CD4-positive, alpha-beta T cell treated with Interleukin-4 for 4 hours (primary cell): ENCODE measurements around the gene CACNA1C.
A peak's percentile ranks its signal among the peaks of the same experiment; 100 is the strongest.

Experiments used
- DNase-seq: peaks from one replicate; pipeline ENCODE4 v3.0.0-alpha.2; 2020

Gene CACNA1C

DNA sequence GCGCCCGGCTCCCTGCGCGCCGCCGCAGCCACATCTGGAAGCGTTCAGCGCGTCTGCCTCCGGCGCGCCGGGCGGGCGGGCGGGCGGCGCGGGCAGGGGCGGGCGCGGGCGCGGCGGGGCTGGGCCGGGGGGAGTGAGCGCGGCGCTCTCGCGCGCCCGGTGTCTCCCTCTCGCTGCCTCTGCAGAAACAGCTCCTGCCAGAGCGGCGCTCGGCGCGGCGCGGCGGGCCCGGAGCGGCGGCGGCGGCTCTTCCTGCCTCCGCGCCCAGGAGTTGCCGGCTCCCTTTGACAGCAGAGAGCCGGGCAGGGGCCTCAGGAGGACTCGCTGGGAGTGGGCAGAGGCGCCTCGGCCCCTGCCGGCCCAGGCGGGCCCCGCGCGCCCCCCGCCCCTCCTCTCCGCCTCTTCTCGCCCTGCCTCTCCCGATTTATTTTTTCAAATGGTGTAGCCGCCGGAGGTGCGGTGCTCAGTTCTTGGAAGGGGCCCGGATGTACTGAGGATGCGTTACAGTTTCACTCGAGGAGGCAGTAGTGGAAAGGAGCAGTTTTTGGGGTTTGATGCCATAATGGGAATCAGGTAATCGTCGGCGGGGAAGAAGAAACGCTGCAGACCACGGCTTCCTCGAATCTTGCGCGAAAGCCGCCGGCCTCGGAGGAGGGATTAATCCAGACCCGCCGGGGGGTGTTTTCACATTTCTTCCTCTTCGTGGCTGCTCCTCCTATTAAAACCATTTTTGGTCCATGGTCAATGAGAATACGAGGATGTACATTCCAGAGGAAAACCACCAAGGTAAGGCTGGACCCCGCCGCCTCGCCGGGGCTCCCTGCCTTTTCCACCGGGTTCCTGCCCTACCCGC is at the start of gene CACNA1C:
Gene CACNA1C, plus strand, starts transcription at position 162 of the 853 bp plus-strand sequence. Its CDS starts 576 bp downstream, at position 738.
- DNase-seq, result peak; percentile 14

DNA sequence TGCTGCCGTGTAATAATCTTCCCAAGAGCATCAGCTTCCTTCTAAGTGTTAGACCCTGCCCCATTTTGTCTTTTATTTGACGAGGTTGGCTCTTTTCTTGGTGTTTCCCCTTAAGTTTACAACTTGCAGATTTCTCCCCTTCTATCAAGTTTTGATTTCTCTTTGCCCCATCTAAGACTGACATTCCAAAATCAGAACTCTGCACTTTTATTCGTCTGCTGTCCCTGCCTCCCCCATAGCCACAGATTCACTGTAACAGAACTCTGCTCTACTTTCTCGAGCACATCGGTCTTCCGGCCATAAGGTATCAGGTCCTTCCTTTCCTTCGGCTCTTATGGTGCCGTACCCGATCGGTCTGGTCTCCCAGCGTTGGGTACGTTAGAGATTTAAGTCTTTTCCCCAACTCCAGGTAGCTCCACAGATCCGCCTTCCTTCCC is 49.1 kb upstream of the CACNA1C start:
- no peak for DNase-seq

DNA sequence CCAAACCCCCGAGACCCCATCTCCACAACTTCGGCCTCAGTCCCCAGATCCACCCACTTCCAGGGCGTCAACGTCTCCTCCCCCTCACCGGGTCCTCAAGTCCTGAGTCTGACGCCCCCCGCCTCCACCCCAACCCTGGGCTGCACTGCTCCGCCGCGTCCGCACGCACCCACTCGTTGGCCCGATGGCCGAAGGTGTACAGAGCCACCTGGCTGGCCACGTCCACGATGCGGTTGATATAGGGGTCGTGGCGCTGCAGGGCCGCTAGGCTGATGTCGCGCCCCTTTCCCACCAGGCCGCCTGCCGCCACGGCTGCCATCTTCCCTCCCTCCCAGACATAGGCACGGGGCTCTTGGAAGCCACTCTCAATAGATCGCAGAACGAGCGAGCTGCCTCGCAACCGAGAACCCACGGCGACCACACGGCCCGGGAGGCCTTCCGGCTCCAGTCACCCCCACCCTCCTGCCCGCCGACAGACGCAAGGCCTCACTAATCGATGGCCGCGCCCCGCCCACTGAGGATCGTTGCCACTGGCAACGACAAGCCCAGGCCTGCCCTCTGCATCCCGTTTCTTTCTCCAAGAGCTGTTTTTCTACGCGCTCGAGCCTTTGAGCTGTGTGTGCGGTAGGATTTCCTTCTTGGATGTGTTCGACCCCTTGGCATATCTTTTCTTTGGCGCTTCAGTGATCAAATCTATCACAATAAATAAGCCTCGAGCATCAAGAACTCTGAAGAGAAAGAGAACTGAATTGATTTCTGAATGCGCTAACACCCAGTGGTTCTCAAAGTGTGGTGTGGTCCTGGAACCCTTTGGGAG is 48.5 kb upstream of the CACNA1C start, which contains the start of gene DCP1B:
Gene DCP1B, minus strand, starts transcription at position 345 of the 817 bp plus-strand sequence. Its CDS starts 26 bp downstream, at position 319.
- peak; percentile 95 for DNase-seq

DNA sequence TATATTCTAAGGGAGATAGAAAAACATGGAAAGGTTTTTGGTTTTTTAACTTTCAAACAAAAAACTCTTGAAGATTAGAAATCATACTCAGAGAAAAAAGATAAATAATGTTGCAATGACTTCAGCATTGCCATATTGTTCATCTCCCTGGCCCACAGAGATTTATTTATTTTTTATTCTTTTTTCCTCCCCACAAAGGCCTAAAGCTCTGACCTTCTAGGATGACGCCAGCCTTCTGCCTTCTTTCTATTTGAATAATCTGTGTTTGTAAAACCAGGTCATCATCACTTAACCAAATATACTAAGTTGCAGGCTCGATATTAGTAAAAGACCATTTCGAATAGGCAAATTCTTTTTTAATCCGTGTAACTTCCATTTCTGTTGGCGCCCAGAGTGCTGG is 44.1 kb upstream of the CACNA1C start:
- DNase-seq, result no peak

DNA sequence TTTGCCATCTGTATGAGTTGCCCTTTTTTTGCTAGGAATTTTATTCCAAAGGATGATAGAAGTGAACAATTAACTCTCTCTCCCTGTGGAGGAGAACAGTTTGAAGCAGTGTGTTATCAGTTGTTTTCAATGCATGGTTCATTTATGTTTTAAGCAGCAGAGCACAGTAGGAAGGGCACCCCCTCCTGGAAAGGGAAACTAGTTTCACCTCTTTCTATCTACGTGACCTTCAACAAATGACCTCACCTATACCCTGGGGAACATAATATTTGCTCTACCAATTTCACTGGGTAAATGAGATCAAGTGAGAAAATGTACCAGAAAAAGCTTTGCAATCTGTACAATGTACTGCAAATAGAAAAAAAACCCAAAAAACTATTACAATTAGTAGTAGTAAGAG is 43.2 kb upstream of the CACNA1C start:
- DNase-seq, result peak; percentile 9

DNA sequence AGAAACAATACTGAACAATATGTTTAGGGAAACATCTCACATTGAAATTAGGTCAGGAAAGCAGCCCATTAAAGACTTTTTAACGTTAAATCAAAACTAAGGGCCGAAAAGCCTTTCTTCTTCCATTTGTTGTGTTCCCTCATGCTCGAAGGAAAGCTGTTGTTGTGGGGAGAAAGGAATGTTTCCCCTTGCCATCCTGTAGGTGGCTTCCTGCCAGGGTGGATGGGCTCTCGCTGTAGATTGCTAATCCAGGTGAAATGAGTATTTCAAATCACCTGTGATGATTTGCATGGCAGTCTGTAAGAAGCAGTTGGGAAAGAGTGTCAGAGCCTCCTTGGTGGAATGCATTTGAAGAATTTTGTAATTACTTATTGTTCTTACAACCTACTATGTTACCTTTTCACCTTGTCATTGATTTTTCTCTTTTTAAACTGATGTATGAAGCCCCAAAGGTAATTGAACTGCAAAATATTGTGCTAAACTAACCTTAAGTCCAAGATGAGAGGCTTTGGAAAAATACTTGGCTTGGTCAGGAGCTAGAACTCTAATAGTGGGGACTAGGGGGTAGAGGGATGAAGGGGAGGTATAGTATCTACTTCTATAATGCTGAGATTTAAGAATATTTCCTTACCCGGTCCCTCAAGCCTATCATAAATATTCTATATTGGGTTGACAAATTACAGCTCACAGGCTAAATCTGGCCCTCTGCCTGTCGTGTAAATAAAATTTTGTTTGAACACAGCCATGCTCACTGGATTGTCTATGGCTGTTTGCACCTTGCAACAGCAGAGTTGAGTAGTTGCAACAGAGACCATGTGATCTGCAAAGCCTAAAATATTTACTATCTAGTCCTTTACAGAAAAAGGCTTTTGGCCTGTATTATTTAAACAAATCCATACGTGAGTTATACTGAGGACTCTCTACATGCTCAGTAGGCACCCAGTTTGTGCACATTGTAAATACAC is 40.9 kb upstream of the CACNA1C start:
- no peak for DNase-seq

DNA sequence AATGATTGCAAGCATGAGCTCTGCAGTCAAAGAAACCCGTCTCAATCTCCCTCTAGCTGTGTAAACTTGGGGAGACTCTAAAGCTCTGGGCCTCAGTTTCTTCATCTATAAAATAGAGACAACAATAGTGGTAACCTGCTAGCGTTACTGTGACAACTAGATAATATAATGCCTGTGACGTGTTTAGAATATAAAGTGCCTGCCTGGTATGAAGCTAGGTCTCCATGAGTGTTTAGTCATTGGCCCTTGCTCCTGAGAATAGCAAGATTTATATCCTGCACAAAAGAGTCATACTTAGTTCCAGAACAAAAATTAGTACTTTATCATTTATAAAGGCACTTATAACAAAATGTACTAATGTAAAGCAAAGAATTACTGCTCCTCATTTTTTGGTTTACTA is 39.7 kb upstream of the CACNA1C start:
- DNase-seq, result no peak

DNA sequence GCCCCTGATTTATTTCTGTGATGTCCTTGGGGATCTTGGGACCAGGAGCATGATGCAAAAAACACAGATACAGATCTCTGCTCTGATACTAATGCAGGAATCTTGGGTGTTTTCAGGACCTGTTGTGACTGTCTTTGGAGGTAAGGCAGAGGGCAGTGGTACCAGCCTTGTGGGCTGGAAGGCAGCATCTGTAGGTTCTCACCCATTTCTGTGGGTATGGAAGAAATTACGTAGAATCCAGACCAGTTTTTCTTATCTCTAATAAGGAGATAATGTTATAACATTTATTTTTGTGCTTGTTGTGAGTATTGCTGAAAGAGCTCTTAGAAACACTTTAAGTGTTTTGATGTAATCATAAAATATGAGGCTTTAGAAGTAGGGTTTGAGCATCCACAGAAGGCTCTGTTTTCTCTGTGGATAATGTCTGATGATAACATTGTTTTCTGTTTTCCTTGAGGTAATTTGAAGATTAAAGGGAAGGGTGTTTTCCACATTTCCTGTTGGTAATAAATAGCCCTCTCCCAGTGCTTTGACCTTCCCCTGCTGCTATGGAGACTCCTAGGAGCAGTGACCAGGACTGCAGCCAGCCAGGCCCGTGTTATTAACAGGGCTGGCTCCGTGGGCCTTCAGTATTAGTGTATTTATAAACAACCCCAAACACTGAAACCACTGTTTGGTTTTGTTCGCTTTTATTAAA is 39.1 kb upstream of the CACNA1C start:
- DNase-seq, result no peak

DNA sequence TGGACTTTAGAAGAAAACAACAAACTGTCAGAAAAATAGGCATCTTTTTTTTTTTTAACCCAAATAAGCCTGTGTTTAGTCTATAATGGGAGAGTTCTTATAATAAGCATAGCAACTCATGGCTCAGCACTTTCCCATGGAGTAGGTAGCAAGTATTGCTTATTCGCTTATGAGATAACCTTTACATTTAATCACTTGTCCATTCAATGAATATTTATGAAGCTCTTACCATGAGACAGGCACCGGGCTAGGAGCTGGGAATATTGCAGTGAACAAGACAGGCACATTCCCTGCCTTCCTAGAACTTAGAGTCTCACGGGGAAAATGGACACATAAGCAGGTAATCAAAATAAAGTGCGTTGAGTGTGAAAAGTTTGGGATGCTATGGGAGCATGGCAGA is 38.6 kb upstream of the CACNA1C start:
- DNase-seq, result no peak

DNA sequence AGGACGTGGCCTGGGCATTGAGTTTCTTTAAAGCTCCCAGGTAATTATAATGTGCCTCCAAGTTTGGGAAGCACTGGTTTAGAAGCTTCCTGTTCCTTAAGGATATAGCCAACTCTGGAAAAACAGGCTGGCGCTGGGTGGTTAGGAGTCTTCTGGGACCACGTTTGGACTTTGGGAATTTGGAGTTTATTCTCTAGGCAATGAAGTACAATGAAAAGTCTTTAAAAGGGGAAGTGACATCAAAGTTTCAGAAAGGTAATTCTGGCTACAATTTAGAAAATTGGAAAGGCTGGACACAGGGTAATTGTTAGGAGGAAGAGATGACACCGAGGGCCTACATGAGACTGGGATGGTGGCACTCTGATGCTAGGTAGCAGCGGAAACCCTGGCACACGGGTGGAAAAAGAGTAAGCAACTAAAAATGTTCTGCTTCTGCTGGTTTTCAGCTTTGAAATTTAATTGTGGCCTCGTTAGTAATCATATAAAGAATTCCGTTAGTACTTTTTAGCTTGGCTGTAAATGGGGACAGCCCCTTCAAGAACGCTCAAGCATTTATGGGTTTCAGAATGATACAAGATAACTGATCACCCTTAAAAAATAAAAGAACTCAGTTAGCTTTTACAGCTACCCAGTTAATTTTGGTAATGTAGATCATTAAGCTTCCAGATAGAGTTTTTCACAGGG is 35.8 kb upstream of the CACNA1C start:
- no peak for DNase-seq

DNA sequence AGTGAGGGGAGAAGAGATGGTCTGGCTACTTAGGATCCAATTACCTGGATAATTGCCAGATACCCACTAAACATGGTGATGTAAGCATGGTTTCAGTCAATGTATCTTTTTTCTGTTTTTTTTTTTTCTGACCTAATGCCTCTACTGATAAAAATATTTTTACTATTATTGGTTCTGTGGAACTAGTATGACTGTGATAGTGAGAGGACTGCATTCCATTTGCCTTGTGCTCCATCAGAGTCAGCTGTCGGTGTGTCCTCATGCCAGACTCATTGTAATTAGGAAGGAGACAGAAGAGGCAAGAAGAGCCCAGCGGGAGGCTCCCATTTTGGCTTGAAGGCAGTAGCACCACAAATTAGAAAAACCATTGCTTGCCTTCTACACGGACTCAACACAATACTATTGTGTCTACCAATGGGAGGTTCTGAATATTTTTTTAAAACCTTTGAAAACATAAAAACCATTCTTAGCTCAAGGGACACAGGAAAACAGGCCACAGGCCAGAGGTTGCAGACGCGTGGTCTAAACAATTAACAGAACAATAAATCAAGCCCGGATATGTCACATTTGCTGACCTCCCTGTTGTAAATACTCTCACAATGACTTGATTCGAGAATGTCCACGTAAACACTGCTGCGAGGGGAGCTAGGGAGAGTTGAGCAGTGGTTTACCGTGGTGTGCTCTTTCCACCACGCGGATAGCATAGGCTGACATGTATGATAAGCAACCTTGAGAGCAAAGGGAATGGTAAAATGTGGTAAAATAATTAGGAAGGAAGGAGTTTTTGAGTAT is 35.0 kb upstream of the CACNA1C start:
- no peak for DNase-seq

DNA sequence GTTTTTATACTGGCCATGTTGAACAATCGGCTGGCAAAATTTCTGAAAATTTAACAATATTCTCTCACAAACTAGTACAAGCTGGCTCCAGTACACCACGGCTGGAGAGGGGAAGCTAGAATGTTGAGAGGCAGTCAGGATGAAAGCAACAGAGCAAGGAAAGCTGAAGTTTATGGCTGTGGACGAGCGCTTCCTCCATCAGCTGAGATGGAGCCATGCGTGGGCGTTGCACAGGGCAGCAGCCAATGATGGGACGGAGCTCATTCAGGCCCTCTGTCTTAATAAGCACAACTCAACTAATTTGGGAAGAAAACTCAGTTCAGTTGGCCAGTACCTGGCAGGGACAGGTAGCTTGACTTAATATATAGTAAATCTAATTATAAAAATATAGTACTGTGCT is 34.4 kb upstream of the CACNA1C start:
- no peak for DNase-seq

DNA sequence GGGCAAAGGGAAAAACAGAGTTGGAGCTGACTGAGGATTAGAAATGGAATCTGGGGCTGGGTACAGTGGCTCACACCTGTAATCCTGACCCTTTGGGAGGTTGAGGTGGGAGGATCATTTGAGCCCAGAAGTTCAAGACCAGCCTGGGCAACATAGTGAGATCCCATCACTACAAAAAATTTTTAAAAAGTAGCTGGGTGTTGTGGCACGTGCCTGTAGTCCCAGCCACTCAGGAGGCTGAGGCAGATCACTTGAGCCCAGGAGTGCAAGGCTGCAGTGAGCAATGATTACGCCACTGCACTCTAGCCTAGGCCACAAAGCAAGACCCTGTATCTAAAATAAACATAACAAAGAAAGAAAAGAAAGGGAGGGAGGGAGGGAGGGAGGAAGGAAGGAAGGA is 33.7 kb upstream of the CACNA1C start:
- DNase-seq, result no peak

DNA sequence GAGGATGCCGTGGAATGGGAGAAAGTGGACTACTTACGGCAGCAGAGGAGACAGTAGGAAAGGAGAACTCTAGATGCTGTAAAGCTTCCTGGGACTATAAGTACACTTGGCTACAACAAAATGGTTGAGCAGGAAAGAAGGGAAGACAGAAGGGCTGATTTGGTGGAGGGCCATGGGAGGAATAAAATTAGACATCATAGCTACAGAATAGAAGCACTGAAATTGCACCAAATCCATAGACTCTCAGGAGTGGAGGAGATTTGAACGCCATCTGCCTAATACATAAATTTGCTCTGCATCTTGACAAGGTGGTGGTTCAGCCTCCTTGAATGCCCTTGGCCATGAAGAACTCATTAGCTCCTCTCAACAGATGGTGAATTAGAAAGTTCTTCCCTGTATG is 32.3 kb upstream of the CACNA1C start:
- no peak for DNase-seq

DNA sequence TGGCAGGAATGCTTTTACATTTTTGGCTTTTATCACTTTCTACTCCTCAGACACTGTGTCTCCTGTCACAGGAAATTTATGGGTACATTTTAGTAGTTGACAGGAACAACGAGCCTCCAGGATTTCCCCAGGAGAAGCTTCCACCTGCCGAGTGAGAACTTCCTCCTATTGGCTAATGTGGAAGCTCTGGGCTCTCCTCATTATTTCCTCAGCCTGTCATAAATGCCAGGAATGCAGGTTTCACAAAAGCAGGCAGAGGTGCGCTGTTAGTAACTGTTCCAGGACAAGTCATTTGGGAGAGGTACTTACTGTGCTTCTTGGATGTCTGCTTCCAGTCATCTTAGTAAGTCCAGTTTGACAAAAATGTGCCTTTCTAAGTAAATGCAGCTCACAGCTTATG is 29.4 kb upstream of the CACNA1C start:
- no peak for DNase-seq

DNA sequence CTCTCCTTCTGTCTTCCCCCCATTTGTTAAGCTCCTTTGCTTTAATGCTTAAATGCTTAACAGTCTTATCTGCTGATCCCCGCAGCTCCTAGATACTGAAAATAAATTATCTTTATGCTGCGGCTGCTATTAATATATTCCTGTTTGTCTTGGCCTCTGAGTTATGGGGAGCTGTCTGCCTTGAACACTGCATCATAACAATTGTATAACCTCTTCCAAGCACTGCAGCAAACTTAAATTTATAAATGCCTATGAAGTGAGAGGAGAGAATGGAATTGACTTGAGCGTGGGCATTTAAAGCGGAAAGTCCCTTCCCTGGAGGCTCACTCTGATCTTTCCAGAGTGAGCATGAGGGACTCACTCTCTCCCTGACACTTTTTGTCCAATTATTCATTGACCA is 25.4 kb upstream of the CACNA1C start:
- no peak for DNase-seq

DNA sequence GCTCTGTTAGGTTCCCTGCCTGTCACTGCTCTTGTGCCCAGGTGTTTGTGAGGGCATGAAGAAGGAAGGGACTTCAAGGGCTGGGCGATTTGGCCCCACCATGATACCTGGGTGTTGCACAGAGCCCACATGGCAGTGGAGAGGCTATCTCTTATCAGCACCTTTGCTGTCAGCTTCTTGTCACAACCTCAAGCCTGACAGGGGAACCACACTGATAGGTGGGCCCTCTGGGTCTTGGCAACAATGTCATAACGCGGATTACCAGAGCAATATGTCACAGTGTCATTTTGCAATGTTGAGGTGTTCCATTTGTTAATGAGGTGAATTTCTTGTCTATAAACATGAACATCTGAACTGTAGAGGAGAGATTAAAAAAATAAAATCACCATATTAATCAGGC is 22.9 kb upstream of the CACNA1C start:
- no peak for DNase-seq

DNA sequence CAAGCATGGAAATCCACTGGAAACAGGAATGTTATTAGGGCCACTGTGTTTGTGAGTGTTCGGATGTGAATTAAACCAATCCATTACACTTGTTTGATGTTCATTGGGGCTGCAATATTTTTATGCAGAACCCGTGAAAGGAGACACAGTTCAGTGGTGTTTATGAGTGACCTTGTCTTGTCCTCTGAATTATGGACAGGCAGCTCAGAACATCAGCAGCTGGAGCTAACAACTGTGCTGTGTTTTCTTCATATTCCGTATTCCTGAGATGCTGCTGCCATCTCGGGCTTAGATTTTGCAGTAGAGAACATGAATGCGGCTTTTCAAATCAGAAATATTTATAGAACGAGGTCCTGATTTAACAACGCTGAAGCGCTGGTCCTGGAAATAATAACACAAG is 20.3 kb upstream of the CACNA1C start:
- DNase-seq, result no peak

DNA sequence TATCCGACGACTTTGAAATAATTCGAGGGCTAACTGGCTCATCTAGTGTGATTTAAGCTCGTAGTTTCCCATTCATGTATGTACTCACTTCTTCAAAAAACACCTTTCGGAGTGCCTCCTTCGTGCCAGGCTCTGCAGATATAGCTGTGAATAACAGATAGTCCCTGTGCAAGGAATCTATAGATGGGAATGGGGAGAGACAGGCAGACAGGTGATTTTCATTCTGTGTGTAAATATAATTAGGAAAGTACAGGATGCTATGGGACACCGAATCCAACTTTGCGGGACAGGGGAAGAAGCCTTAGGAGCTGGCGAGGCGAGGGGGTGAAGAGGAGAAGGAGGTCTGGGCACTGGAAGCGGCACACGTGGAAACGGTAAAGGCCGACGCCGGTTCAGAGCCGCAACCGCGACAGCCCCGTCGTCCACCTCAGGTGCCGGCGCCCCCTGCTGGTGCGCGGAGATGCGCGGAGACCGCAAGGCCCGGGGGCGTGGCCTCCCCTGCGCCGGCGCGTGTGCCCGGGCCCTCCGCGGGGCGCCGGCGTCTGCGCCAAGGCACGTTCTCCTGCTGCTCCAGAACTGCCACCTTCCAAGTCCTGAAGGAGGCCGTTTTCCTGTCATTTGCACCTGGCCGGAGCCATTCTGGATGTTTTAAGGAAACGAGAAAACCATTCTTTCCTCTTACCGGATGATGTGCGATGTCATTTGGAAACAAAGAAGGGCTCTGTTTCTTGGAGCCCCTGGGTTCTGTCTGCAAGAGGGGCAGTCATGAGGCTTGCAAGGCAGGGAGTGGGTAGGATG is 18.0 kb upstream of the CACNA1C start:
- peak; percentile 72 for DNase-seq
